SK-N-SH treated with all-trans-retinoic acid at 6 μM for 48 hours (cell line): ENCODE data around the gene S100A3.

Experiments
- BACH2 ChIP-seq: fragments of 250-450 bp; sonication (Bioruptor Pico); IDR thresholded peaks from 2 replicates; pipeline ENCODE4 v1.9.0; 2021; ENCODE audit warnings: mild to moderate bottlenecking, borderline replicate concordance
- CSDC2 ChIP-seq: fragments of 250-450 bp; sonication (Bioruptor Pico); IDR thresholded peaks from 2 replicates; pipeline ENCODE4 v1.5.0; 2020; ENCODE audit warnings: mild to moderate bottlenecking, moderate library complexity
- GLIS3 ChIP-seq: fragments of 250-450 bp; sonication (Bioruptor Pico); IDR thresholded peaks from 2 replicates; pipeline ENCODE4 v1.5.0; 2020; ENCODE audit warnings: mild to moderate bottlenecking, moderate library complexity
- RARB ChIP-seq: fragments of 250-450 bp; sonication (Bioruptor Pico); IDR thresholded peaks from 2 replicates; pipeline ENCODE4 v1.8.0; 2021; ENCODE audit warnings: mild to moderate bottlenecking, moderate library complexity
- SNAI2 ChIP-seq: fragments of 250-450 bp; sonication (Bioruptor Pico); IDR thresholded peaks from 2 replicates; pipeline ENCODE4 v1.5.0; 2020; ENCODE audit warnings: mild to moderate bottlenecking, moderate library complexity
- TF ChIP-seq, protein P1 (sequence below): fragments of 250-450 bp; sonication (Bioruptor Pico); IDR thresholded peaks from 2 replicates; pipeline ENCODE4 v1.8.0; 2020; ENCODE audit warnings: mild to moderate bottlenecking, moderate library complexity, borderline replicate concordance
- TF ChIP-seq, protein P2 (sequence below): fragments of 250-450 bp; sonication (Bioruptor Pico); IDR thresholded peaks from 2 replicates; pipeline ENCODE4 v1.5.1; 2021; ENCODE audit warnings: mild to moderate bottlenecking, moderate library complexity

DNA sequence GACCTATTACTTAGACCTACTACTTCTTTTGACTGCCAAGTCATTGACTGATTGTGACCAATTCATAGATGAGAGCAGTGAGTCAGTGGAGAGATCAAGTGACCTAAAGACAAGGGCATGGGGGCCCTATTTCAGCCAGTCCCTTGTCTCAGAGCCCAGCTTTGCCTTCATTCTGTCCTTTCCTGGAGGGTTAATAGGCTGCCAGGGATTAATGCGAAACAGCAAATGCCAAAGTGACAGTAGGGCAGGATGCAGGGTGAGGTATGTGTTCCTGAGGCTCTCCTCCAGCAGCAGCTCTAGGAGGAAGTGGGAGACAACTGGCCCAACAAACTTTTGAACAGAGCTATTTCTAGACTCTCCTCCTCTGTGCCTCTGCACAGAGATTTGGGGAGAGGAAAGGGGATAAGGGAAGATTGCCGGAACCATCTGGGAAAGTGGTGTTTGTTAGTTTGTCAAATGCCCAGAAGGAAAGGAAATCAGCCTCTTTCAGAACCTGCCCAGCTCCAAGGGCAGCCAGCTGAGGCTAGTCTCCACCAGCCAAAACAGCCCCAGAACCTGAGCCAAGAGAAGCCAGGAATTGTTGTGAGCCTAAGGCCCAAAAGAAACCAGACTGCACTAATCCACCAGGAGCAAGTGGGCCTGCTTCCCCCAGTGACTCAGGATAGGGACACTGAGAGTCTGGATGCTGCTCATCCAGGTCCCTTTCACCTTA, 4.9 kb upstream of the S100A3 start:
- no peak for TF ChIP-seq SNAI2
- no peak for TF ChIP-seq CSDC2
- no peak for TF ChIP-seq RARB
- TF ChIP-seq, protein P1, sequence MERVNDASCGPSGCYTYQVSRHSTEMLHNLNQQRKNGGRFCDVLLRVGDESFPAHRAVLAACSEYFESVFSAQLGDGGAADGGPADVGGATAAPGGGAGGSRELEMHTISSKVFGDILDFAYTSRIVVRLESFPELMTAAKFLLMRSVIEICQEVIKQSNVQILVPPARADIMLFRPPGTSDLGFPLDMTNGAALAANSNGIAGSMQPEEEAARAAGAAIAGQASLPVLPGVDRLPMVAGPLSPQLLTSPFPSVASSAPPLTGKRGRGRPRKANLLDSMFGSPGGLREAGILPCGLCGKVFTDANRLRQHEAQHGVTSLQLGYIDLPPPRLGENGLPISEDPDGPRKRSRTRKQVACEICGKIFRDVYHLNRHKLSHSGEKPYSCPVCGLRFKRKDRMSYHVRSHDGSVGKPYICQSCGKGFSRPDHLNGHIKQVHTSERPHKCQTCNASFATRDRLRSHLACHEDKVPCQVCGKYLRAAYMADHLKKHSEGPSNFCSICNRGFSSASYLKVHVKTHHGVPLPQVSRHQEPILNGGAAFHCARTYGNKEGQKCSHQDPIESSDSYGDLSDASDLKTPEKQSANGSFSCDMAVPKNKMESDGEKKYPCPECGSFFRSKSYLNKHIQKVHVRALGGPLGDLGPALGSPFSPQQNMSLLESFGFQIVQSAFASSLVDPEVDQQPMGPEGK (CRISPR knock-in tag) = no peak
- no peak for TF ChIP-seq BACH2 (CRISPR knock-in tag)
- TF ChIP-seq, protein P2, sequence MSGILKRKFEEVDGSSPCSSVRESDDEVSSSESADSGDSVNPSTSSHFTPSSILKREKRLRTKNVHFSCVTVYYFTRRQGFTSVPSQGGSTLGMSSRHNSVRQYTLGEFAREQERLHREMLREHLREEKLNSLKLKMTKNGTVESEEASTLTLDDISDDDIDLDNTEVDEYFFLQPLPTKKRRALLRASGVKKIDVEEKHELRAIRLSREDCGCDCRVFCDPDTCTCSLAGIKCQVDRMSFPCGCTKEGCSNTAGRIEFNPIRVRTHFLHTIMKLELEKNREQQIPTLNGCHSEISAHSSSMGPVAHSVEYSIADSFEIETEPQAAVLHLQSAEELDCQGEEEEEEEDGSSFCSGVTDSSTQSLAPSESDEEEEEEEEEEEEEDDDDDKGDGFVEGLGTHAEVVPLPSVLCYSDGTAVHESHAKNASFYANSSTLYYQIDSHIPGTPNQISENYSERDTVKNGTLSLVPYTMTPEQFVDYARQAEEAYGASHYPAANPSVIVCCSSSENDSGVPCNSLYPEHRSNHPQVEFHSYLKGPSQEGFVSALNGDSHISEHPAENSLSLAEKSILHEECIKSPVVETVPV (CRISPR knock-in tag) = no peak
- TF ChIP-seq GLIS3 (CRISPR knock-in tag) = no peak
